NCI-H2107 treated with DMSO at 0.1 percent for 48 hours (cell line): Measurements from ENCODE around the gene MVD.

Source experiments
- DNase-seq: peaks from one replicate; lab custom pipeline; 2025; ENCODE audit not compliant: unreplicated experiment; lab: John Stamatoyannopoulos, UW

MVD gene, protein sequence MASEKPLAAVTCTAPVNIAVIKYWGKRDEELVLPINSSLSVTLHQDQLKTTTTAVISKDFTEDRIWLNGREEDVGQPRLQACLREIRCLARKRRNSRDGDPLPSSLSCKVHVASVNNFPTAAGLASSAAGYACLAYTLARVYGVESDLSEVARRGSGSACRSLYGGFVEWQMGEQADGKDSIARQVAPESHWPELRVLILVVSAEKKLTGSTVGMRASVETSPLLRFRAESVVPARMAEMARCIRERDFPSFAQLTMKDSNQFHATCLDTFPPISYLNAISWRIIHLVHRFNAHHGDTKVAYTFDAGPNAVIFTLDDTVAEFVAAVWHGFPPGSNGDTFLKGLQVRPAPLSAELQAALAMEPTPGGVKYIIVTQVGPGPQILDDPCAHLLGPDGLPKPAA

DNA sequence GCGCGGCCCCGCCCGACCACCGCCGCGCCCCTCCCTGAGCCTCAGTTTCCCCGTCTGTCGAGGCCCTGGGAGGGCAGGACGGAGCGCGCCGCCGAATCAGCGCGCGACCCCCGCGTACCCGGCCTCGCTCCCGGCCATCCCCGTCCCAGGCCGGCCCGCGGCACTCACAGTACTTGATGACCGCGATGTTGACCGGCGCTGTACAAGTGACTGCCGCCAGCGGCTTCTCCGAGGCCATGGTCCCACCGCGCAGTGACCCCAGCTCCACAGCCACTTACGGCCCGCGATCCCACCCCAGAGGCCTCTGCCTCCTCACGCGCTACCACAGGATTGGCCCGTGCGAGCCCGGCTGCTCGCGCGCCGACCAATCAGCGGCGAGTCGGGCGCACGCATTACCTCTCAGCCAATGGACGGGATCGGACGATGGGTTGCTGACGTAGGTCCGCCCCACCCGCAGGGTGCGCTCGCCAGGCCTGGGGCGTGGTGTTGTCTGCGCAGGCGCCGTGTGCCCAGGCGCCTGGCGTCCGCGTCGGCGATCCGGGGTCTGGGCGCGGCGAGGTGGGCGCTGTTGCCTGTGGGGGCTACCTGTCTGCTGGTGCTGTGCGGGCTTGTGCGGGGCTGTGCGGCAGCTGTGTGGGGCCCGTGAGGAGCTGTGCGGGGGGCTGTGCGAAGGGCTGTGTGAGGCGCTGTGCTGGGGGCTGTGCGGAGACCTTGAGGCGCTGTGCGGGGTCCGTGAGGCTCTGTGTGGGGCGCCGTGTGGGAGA, at the start of gene MVD:
Gene MVD, minus strand, starts transcription at position 249 of the 764 bp plus-strand sequence. Its CDS starts 11 bp downstream, at position 238.
- DNase-seq = peak; percentile 80

DNA sequence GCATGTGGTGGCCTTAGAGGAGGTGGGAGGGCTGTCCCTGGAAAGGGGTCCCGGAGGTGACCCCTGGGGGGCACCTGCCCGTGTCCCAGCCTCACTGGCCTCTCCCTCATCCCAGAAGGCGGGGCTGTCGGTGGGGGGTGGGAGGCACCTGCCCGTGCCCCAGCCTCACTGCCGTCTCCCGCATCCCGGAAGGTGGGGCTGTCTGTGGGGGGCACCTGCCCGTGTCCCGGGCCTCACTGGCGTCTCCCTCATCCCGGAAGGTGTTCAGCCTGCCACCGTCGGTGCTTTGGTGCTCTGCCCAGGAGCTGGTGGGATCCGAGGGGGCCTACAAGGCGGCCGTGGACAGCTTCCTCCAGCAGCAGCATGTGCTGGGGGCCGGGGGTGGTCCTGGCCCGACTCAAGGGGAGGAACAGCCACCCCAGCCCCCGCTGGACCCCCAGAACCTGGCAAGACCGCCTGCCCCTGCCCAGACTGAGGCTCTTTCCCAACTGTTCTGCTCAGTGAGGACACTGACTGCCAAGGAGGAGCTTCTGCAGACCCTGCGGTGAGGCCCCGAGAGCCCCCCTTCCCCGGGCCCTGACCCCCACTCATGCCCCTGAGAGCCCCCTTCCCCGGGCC, 49.6 kb upstream of the MVD start:
- DNase-seq = no peak

DNA sequence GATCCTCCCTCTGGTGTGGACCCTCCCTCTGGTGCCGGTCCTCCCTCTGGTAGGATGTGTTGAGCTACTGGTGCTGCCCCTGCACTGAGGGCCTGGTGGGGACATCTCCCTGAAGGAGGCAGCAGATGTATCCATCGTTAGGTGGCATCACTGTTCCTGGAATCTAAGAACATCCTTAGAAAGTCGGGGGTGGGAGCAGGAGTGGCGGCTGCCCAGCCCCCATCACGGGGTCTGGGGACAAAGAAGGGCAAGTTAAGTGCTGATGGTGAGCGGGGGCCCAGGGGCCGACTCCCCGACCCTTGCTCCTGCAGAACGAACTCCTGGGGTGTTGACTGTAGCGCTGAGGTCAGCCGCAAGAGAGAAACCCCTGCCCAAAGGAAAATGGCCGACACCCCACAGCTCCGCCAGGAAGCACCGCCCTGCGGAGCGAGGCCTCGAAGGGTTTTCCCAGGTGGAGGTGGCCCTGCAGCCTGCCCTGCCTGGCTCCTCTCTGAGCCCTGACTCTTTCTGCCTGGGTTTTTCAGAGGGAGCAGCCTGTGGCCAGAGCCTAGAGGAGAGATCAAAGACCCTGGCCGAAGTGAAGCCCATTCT, 49.0 kb upstream of the MVD start:
- DNase-seq = no peak

DNA sequence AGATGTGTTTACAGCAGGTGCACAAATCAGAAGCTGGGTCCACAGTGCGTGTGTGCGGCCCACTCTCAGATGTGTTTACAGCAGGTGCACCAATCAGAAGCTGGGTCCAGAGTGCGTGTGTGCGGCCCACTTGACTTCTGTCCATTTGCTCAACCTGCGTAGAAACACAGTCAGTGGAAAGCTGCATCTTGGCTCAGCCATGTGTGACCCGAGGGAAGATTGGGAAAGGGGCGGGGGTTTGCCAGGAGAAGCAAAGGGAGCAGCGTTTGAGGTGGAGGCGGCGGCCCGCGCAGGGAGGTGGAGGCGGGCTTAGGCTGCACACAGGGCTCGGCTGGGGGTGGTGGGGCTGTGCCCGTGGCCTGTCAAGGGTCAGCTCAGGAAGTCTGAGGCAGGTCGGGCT, 47.7 kb upstream of the MVD start:
- DNase-seq = no peak

DNA sequence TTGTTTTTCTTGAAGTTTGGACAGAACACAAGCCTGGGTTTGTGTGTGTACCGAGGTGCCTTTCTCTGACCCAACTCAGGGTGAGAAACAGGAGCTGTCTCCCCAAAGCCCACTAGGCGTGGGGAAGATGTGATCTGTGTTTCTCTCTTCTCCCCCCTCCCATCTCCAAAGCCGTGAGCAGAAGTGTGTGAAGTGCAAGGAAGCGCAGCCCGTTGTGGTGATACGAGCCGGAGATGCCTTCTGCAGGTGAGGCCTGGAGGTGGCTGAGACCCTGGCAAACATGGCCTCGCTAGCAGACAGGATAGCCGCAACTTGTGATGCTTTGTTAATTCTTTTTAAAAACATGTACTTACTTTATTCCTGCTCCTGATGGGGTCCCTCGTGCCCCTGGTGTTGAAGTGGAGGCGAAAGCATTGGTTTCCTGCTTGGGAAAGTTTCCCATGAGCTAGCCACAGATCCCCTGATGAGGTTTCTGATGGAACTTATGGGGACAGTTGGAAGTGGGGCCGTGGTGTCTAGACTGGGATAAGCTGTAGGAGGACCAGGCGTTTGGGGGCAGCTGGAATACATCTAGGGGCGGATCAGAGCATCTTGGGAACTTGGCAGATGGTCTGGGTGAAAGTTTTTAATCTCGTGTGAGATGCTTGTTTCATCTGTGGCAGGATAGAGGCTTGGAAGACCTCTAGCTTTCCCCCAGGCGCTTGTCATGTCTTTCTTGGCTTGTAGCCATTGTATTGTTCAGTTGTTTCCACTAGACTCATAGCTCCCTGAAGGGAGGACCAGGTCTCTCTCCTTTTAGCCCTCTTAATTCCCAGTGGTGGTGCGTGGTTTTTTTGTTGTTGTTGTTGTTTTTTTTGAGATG, 44.3 kb upstream of the MVD start:
- no peak for DNase-seq

DNA sequence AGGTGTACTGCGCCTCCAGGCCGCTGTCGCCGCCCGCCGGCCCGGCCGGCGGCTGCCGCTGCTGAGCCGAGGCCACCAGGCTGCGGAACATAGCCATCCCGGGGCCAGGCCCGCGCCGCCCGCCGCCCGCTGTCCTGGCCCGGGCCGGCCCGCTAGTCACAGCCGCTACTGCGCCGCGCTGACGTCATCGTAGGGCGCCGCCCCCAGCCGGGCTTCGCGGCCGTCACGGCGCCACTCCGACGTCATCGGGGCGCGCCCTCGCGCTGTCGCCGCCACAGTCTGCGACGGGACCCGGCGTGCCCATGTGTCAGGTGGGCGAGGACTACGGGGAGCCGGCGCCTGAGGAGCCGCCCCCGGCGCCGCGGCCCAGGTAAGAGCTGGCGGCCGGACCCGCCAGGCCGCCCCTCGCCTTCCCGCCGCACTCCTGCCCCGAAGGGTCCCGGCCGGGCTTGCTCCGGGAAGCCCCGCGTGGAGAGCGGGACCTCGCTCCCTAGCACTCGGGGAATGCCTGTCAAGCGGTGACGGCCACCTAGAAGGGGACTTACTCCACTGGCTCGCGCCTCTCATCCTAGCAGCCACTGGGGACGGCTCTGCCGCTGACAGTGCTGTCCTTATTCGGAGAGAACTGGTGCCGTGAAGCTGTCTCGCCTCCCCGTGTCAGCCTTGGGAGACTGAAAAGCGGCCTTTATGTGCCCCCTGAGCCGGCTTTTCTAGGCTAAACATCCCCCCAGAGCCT, 43.5 kb upstream of the MVD start, which contains the start of the genes CTU2 and RNF166:
Gene CTU2, plus strand, starts transcription at position 275 of the 736 bp plus-strand sequence. Its CDS starts 28 bp downstream, at position 303.
Gene RNF166, minus strand, starts transcription at position 180 of the 736 bp plus-strand sequence. Its CDS starts 83 bp downstream, at position 97.
- DNase-seq = peak; percentile 19

DNA sequence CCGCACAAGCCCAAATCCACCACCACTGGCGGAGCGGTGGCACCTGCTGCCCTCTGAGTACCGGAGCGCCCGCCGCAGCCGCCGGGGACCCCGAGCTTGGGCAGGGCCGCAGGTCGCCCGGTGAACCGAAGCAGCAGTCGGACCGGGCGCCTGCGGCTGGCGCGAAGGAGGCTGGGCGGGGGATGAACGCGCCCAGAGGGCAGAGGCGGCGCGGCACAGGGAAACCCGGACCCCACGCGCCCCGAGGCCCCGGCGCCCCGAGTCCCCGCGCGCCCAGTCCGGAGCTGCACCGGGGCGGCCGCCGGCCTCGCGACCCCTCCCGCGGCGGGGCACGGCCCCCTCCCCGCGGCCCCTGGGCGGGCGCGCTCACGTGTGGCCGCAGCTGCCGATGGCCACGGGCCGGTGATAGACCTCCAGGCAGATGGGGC, 42.9 kb upstream of the MVD start:
- no peak for DNase-seq

DNA sequence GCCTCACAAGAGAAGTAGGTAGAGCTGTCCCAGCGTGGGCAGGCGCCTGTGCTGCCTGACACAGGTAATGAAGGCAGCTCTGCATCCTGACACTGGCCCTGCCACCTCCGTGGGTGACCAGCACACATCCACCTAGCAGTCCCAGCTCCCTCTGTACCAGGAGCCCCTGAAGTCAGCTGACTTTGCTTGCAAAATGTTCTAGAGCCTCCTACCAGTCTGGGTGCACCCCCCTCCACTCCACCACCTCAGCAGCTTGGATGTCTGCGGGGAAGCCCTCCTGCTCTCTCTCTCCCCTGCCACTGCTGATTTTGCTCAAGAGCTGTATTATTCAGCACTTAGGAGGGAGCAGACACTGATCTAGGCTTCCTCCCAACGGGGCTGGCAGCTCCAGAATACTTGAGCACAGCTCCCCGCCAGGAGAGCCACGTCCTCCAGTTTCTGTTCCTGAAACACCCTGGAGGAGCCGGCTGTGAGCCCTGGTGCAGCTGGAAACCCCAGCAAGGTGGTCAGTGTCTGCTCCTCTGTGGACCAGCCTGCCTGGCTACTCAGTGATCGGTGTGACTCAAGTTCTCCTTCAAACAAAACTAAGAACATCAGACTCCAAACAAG, 42.3 kb upstream of the MVD start:
- DNase-seq = no peak

DNA sequence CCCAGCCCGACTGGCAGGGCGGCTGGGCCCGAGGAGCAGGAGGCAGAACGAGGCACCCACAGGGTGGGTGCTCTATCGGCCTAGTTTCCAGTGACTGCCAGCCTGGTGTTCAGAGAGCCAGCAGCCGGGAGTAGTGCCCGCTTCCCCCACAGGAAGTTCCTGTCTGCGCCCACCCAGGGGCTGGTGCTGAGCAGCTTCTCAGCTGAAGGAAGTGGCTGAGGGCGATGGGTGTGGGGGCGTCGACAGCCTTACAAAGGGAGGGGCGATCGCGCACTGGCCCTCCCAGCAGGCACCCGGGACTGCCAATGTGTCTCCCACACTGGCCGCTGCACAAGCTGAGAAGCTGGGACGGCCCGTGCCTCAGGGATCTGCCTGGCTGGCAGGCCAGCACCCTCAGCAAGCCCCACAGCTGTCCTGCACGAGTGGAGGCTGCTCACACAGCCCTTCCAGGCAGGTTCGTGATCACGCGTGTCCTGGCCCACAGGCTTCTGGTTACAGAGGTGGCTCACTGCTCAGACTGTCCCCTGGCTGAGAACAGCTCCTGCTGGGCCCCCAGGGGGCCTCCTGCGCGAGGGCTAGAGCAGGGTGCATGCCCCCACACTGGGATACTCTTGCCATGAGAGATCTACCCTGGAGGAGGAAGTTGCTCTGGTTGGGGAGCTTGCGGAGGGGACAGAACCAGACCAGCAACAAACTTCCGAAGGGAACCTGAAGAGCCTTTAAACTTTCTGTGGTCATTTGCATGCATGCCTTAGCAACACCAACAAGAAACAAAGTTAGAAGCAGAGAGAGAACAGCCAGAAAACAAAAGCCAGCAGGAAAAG, 40.8 kb upstream of the MVD start:
- DNase-seq = no peak

DNA sequence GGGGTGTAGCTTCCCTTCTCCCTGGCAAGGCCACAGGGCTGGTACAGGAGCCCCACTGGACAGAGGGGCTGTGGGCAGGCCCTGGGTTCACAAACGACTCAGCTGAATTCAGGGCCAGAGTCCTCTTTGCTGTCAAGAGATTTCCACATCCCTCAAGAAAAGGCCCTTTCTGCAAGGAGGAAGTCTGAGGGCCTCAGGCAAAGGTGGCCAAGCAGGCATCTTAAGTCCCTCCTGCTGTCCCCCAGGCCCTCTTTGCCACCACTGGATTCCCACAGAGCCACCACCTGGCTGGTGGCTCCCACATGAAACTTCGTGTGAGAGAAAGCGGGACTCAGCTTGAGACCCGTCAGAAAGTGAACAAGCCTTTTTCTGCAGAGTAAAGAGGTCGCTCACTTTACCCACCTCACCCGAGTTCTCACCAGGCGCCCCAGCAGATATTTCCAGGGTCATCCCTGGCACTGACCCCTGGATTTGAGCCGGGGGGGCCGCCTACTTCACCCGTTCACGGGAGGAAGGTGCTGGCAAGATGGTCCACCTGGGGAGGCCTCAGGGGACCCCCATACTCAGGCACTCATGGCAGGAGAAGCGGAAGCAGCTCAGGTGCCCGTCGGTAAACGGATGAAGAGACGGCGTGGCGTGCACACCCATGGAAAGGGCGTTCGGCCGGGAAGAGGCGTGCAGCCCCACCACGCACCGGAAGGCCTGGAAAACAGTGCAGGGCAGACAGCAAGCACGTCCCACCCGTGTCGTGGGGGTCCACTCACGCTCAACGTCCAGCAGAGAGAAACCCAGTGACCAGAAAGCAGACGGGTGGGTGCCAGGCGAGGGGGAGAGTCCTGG, 39.7 kb upstream of the MVD start:
- no peak for DNase-seq

DNA sequence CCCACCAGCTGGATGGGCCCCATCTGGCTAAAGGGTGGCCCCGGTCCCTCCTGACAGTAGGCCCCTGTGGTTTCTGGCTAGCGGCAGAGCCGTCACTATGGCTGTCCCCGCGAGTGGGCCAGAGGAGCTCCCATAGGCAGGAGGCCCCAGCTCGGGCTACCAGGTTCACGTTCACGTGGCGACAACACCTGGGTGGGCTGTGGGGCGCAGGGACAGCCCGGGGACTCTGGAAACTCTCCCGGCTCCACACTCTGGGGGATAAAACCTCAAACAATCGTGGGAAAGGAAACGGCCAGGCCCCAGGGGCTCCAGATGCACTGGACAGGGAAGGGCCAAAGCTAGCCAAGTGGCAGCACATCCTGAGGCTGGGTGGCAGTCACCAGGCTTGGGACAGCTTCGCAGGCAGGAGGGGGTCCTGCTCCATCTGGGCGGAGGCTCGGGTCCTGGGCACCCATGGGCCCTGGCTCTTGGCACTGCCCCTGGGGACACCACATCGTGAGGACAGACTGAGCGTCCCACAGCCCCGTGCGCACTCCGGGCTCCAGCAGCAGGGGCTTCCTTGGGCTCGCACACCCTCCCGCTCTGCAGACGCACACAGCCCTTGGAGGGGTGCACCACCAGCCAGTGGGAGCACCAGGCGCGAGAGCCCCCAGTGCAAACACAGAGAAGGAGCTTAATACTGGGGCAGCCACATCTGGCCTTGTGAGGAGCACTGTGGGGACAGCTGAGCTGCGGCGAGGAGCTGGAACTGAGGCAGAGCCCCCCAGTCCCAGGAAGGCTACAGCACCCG, 38.9 kb upstream of the MVD start:
- DNase-seq = no peak

DNA sequence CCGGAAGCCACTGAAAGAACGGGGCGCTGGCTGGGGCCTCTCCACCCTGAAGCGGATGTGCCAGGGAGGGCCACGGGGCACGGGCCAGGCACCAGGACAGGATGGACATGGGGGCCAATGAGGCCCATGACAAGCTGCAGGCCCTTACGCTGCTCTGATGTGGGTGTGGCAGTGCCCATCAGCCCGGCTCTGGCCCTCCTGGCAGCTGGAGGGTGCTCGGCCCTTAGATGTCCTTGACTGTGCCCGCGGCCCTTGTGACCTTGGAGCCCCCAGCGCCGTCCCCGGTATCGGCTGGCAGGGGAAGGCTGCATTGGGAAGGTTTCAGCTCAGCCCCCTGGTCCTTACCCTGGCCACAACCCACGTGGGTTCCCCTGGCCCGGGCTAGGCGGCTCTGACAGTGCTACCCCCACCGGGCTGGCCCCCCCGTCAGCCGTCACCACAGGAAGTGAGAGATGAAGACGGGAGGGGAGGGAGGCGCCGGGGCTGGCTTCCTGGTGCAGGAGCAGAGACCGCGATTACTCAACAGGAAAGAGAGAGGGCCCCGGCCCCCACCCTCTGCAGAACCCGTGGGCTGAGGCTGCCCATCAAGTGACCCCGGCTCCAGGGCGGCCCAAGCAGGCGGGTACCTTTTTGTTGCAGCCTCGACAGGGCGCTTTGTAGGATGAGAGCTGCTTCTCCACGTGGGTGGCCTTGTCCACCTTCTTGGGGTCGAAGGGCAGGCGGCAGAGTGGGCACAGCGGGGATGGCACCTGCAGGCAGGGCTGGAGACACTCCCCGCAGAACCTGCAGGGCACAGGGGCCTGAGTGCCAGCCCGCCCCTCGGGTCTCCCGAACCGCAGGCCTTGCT, 38.0 kb upstream of the MVD start:
- DNase-seq = no peak

DNA sequence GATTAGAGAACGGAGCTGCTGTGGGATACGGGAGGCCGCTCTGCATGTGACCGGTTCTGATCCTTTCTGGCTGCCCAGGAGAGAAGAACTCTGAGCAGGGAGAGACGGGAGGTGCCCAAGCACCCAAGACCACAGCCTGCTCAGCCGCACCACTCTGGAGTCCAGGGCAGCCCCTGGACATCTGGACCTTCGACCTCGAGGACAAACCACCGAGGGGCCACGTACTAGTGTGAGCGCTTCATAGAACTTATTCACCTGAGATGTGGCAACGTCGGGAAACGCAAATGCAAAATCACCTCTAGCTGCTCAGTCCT, 37.4 kb upstream of the MVD start:
- DNase-seq = no peak

DNA sequence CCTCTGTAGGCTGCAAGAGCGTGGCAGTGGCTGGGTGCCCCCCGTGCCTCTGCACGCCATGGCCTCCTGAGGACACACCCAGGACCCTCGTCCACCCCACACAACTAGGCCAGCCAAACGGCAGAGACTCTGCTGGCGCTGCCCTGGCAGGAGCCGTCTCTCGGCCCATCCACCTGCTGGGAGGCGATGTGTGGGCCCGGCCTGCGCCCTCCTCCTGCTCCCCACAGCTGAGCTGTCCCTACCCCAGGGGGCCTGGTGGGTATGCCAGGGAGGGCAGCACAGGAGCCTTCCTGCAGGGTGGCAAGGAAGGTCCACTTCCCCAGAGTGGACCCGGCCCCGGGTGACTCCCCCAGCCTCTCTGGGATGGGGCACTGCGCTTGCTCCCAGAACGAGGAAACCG, 36.3 kb upstream of the MVD start:
- DNase-seq = no peak

DNA sequence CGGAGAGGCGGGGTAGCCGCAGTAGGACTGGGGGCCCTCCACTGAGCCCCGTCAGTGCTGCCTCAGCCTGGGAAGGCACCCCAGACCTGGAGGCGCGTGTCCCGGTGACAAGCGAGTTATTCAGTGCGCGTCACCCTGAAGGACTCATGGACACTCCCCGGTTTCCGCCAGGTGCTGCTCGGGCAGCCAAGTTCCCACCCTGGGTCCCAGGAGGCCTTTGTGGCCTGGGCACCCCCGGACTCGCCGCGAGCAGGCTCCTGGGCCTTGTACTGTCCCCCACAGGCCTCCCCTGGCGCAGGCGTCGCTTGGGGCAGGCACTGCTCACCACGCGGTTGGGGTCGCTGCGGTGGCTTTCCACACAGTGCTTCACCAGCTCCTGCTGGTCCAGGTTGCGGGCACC, 35.8 kb upstream of the MVD start:
- no peak for DNase-seq
